Esophagus squamous epithelium (tissue), 4 donors: ENCODE data around the gene IL1R1.

Experiments used
- CTCF ChIP-seq, 6 experiments: fragments of 450-650 bp in 4 of 6; fragments of 200-600 bp in 2 of 6; sonication (generic) in 2 of 6; IDR thresholded peaks; one replicate each; pipeline ENCODE4 v1.5.1; 2016 to 2019; ENCODE audit warnings: antibody characterized with exemption in 6 of 6, mild to moderate bottlenecking in 4 of 6, moderate library complexity in 4 of 6
- POLR2A ChIP-seq, 4 donors: fragments of 450-650 bp; IDR thresholded peaks; one replicate each; pipeline ENCODE4 v1.6.1; 2017; ENCODE audit warnings: antibody characterized with exemption in 4 of 4, mild to moderate bottlenecking in 4 of 4, moderate library complexity in 3 of 4

- TF ChIP-seq CTCF (IDR thresholded peaks at IDR 0.05), result no peak
- TF ChIP-seq POLR2A (IDR thresholded peaks at IDR 0.05), result no peak
Measured at GRCh38 chr2:102168026-102168771, 25.7 kb downstream of the IL1R1 start.
